HEK293T (cell line): Measurements from ENCODE around the gene LHX3.

Experiments used
- CTCF ChIA-PET: fragments of 350-600 bp; formaldehyde crosslinking; extraction: SDS; loops from one replicate; lab custom pipeline; 2021; ENCODE audit warnings: antibody characterized with exemption, inconsistent platforms; lab: Yijun Ruan, JAX
- POLR2A ChIA-PET: fragments of 350-600 bp; formaldehyde crosslinking; extraction: SDS; loops from one replicate; lab custom pipeline; 2020; ENCODE audit warnings: antibody characterized with exemption, inconsistent platforms; lab: Yijun Ruan, JAX
- DNase-seq: peaks from one replicate; pipeline ENCODE4 v3.0.0; 2012; ENCODE audit warnings: mixed read lengths; ENCODE audit errors: extremely low spot score
- ARNT ChIP-seq: fragments of 450-650 bp; IDR thresholded peaks from 2 replicates; pipeline ENCODE4 v1.6.1; 2017; ENCODE audit warnings: mild to moderate bottlenecking
- BHLHE40 ChIP-seq: fragments of 450-650 bp; IDR thresholded peaks from 2 replicates; pipeline ENCODE4 v1.6.1; 2016; ENCODE audit warnings: mild to moderate bottlenecking, moderate library complexity, borderline replicate concordance
- CTBP1 ChIP-seq: fragments of 450-650 bp; IDR thresholded peaks from 2 replicates; pipeline ENCODE4 v1.6.1; 2016; ENCODE audit warnings: borderline replicate concordance
- ELF4 ChIP-seq: fragments of 450-650 bp; IDR thresholded peaks from 2 replicates; pipeline ENCODE4 v1.6.1; 2017; ENCODE audit warnings: antibody characterized with exemption
- FOXA1 ChIP-seq: fragments of 450-650 bp; IDR thresholded peaks from 2 replicates; pipeline ENCODE4 v1.6.1; 2016; ENCODE audit warnings: mild to moderate bottlenecking
- FOXK2 ChIP-seq: fragments of 450-650 bp; IDR thresholded peaks from 2 replicates; pipeline ENCODE4 v1.6.1; 2016; ENCODE audit warnings: mild to moderate bottlenecking
- FOXM1 ChIP-seq: fragments of 450-650 bp; IDR thresholded peaks from 2 replicates; pipeline ENCODE4 v1.6.1; 2017; ENCODE audit warnings: mild to moderate bottlenecking, borderline replicate concordance
- HDGF ChIP-seq: fragments of 450-650 bp; IDR thresholded peaks from 2 replicates; pipeline ENCODE4 v1.6.1; 2017; ENCODE audit warnings: antibody characterized with exemption, borderline replicate concordance
- L3MBTL2 ChIP-seq: fragments of 450-650 bp; conservative IDR thresholded peaks from 2 replicates; pipeline ENCODE4 v1.6.1; 2016; ENCODE audit warnings: mild to moderate bottlenecking
- LEF1 ChIP-seq: fragments of 450-650 bp; IDR thresholded peaks from 2 replicates; pipeline ENCODE4 v1.6.1; 2017; ENCODE audit warnings: mild to moderate bottlenecking, borderline replicate concordance
- NFRKB ChIP-seq: fragments of 450-650 bp; IDR thresholded peaks from 2 replicates; pipeline ENCODE4 v1.6.1; 2016; ENCODE audit warnings: mild to moderate bottlenecking, moderate library complexity
- SP1 ChIP-seq: fragments of 450-650 bp; IDR thresholded peaks from 2 replicates; pipeline ENCODE4 v1.6.1; 2017
- SUZ12 ChIP-seq: fragments of 450-650 bp; IDR thresholded peaks from 2 replicates; pipeline ENCODE4 v1.6.1; 2016; ENCODE audit warnings: mild to moderate bottlenecking
- TARDBP ChIP-seq: fragments of 450-650 bp; IDR thresholded peaks from 2 replicates; pipeline ENCODE4 v1.6.1; 2016
- ZNF384 ChIP-seq: fragments of 450-650 bp; IDR thresholded peaks from 2 replicates; pipeline ENCODE4 v1.6.1; 2016
- TF ChIP-seq, protein P1 (sequence below): fragments of 450-650 bp; IDR thresholded peaks from 2 replicates; pipeline ENCODE4 v1.6.1; 2016

Gene LHX3

GRCh38 chr9:136149853-136150252 is 55.1 kb downstream of the LHX3 start:
- DNase-seq, result no peak
- TF ChIP-seq L3MBTL2, result no peak
- TF ChIP-seq HDGF, result no peak
- TF ChIP-seq ARNT, result no peak
- TF ChIP-seq ELF4, result no peak
- no peak for TF ChIP-seq LEF1
- TF ChIP-seq TARDBP, result no peak
- no peak for TF ChIP-seq CTBP1
- TF ChIP-seq FOXM1, result no peak
- no peak for TF ChIP-seq NFRKB
- TF ChIP-seq SUZ12, result no peak
- no peak for TF ChIP-seq SP1
- TF ChIP-seq FOXA1, result no peak
- no peak for TF ChIP-seq BHLHE40
- TF ChIP-seq, protein P1, sequence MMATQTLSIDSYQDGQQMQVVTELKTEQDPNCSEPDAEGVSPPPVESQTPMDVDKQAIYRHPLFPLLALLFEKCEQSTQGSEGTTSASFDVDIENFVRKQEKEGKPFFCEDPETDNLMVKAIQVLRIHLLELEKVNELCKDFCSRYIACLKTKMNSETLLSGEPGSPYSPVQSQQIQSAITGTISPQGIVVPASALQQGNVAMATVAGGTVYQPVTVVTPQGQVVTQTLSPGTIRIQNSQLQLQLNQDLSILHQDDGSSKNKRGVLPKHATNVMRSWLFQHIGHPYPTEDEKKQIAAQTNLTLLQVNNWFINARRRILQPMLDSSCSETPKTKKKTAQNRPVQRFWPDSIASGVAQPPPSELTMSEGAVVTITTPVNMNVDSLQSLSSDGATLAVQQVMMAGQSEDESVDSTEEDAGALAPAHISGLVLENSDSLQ, result no peak
- CTCF ChIA-PET, result no interaction called here
- POLR2A ChIA-PET, result no interaction called here

DNA sequence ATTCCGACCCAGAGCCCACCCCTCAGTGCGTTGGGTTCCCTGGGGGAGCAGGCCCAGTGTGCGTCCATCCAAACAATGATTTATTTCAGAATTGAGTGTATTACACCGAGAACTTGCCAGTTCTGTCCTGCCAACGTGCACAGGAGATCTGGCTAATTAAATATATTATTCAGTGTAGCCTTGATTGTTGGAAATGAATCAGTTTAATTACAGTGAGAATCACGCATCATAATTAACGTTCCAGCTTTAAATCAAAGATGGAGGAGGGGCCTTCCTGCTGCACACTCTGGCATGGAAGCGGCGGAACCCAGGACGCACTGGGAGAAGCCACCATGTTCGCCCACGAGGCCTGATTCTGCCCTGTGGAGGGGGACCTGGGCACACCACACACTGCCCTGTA is 55.6 kb downstream of the LHX3 start:
- TF ChIP-seq FOXM1 (no peak), SP1 (no peak), ZNF384 (no peak), BHLHE40 (no peak), TARDBP (no peak)
- DNase-seq, result no peak
- ChIA-PET POLR2A (no interaction called here), CTCF (no interaction called here)

DNA sequence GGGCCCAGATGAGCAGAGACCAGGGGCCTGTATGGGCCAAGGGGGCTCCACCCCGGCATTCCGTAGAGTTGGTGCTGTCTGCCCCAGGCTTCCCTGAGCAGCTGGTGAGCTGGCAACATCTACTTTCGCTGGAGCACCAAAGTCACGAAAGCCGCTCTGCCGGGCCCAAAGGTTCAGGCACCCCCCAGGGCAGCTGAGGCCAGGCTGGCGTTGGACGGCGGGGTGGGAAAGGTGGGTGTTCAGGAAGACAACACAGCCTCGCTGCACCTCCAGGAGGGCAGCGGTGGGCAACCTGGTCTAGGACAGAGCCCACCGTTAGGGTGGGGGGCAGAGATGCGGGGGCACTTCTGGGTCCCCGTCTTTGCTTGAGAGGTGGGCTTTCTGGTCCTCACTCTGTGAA is 56.2 kb downstream of the LHX3 start:
- ChIA-PET POLR2A (no interaction called here), CTCF (no interaction called here)
- DNase-seq, result no peak
- TF ChIP-seq FOXA1 (no peak), SUZ12 (no peak), FOXM1 (no peak), SP1 (no peak), LEF1 (no peak), CTBP1 (no peak), ELF4 (no peak), FOXK2 (no peak), HDGF (no peak), TARDBP (no peak), L3MBTL2 (no peak), ARNT (no peak), NFRKB (no peak), ZNF384 (no peak), BHLHE40 (no peak)
- TF ChIP-seq, protein P1, result no peak

DNA sequence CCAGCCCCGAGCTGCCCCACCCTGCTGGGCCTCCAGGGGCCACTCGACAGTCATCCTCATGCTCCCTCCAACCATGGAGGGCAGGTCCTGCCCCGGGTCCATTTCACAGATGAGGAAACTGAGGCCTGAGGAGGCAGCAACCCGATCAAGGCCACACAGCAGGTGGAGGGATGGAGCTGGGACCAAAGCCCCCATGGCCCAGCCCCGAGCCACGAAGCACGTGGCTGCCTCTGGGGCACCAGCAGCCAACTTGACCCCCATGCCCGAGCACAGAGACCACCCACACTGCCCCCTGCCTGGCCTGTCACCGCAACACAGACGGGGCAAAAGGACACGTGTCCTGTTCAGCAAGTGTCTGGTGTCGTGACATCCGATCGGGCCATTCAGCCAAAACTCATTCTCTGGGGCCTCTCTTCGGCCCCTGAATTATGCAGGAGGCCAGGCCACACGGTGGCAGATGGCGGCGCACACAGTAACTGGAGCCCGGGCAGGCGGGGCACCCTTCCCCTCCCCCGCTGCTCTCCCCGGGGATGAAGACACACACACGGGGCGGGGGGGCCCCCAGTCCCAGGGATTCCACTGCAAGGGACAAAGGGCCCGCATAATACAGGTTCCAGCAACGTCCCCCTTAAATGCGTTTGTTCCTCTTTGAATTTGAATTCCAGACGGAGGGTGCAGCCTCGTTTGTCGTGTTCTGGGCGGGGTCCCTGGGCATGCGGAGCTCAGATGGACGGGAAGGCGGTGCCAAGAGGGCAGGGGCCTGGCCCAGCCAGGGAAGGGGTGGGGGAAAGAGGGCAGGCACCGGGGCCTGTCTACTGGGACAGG is 56.8 kb downstream of the LHX3 start:
- ChIA-PET POLR2A (no interaction called here), CTCF (no interaction called here)
- TF ChIP-seq SP1, result no peak
- no peak for TF ChIP-seq L3MBTL2
- no peak for TF ChIP-seq BHLHE40
- no peak for TF ChIP-seq FOXK2
- no peak for TF ChIP-seq LEF1
- TF ChIP-seq, protein P1, result no peak
- TF ChIP-seq SUZ12, result no peak
- TF ChIP-seq ZNF384, result no peak
- TF ChIP-seq ARNT, result no peak
- no peak for TF ChIP-seq TARDBP
- no peak for TF ChIP-seq NFRKB
- TF ChIP-seq FOXA1, result no peak
- no peak for TF ChIP-seq ELF4
- no peak for DNase-seq

DNA sequence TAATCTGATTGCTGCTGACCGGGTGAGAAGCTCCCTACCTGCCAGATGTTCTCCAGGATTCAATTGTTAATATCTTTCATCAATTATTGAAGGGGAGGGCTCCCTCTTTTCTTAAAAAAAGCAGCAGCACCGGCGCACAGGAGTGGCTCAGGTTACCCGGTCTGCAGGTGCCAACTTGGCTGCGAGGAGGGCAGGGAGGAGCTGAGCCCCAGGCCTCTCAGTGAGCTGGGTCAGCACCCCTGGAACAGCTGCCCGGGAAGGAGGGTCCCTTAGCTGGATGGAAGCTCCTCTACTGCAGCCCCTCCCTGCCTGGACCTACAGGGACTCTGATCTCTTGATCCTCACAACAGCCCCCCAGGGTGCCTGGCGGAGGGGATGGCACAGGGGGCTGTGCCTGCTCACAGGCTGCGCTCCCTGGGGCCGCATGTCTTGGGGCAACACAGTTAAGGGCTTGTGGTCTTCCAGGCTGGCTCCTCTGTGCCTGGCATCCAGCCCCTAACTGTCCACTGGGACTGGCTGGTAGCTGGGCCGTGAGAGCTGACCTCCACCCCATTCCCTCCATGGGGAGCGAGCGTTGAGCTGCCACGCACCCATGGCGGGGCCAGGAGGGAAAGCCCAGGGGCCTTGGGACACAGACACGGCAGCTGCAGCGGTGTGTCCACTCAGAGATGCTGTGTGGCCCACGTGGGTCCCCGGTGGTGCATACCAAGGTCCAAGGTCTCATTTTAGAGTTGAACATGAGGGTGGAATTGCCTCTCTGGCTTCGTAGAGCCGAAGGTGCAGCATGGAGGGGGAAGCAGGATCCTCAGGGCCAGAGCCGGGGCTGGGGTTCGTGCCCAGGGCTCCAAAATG is 57.7 kb downstream of the LHX3 start:
- POLR2A ChIA-PET, result no interaction called here
- TF ChIP-seq NFRKB, result no peak
- no peak for TF ChIP-seq SUZ12
- no peak for TF ChIP-seq LEF1
- TF ChIP-seq ZNF384, result no peak
- no peak for TF ChIP-seq ARNT
- TF ChIP-seq ELF4, result no peak
- no peak for TF ChIP-seq HDGF
- TF ChIP-seq, protein P1, result no peak
- TF ChIP-seq SP1, result no peak
- CTCF ChIA-PET, result no interaction called here
- DNase-seq, result no peak
